HEK293T (cell line): ENCODE results near the gene MLNR.

Source experiments
- ARNT ChIP-seq: fragments of 450-650 bp; IDR thresholded peaks from 2 replicates; pipeline ENCODE4 v1.6.1; 2017; ENCODE audit warnings: mild to moderate bottlenecking
- BHLHE40 ChIP-seq: fragments of 450-650 bp; IDR thresholded peaks from 2 replicates; pipeline ENCODE4 v1.6.1; 2016; ENCODE audit warnings: mild to moderate bottlenecking, moderate library complexity, borderline replicate concordance
- FOXA1 ChIP-seq: fragments of 450-650 bp; IDR thresholded peaks from 2 replicates; pipeline ENCODE4 v1.6.1; 2016; ENCODE audit warnings: mild to moderate bottlenecking
- FOXK2 ChIP-seq: fragments of 450-650 bp; IDR thresholded peaks from 2 replicates; pipeline ENCODE4 v1.6.1; 2016; ENCODE audit warnings: mild to moderate bottlenecking
- FOXM1 ChIP-seq: fragments of 450-650 bp; IDR thresholded peaks from 2 replicates; pipeline ENCODE4 v1.6.1; 2017; ENCODE audit warnings: mild to moderate bottlenecking, borderline replicate concordance
- HDGF ChIP-seq: fragments of 450-650 bp; IDR thresholded peaks from 2 replicates; pipeline ENCODE4 v1.6.1; 2017; ENCODE audit warnings: antibody characterized with exemption, borderline replicate concordance
- L3MBTL2 ChIP-seq: fragments of 450-650 bp; conservative IDR thresholded peaks from 2 replicates; pipeline ENCODE4 v1.6.1; 2016; ENCODE audit warnings: mild to moderate bottlenecking
- LEF1 ChIP-seq: fragments of 450-650 bp; IDR thresholded peaks from 2 replicates; pipeline ENCODE4 v1.6.1; 2017; ENCODE audit warnings: mild to moderate bottlenecking, borderline replicate concordance
- NFRKB ChIP-seq: fragments of 450-650 bp; IDR thresholded peaks from 2 replicates; pipeline ENCODE4 v1.6.1; 2016; ENCODE audit warnings: mild to moderate bottlenecking, moderate library complexity
- SP1 ChIP-seq: fragments of 450-650 bp; IDR thresholded peaks from 2 replicates; pipeline ENCODE4 v1.6.1; 2017
- SUZ12 ChIP-seq: fragments of 450-650 bp; IDR thresholded peaks from 2 replicates; pipeline ENCODE4 v1.6.1; 2016; ENCODE audit warnings: mild to moderate bottlenecking
- TARDBP ChIP-seq: fragments of 450-650 bp; IDR thresholded peaks from 2 replicates; pipeline ENCODE4 v1.6.1; 2016
- ZNF384 ChIP-seq: fragments of 450-650 bp; IDR thresholded peaks from 2 replicates; pipeline ENCODE4 v1.6.1; 2016
- TF ChIP-seq, protein P1 (sequence below): fragments of 450-650 bp; IDR thresholded peaks from 2 replicates; pipeline ENCODE4 v1.6.1; 2016

DNA sequence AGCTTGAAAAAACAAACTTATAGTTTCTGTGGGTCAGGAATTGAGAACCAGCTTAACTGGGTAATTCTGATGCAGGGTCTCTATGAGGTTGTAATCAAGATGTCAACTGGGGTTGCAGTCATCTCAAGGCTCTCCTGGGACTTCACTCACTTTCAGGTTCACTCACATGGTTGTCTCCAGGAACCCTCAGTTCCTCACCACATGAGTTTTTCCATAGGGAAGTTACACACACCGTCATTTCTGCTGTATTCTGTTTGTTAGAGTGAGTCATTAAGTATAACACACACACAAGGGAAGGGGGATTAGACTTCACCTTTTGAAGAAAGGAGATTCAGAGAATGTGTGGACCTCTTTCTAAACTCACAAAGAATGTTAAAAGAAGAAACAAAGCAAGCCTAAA, 34.9 kb upstream of the MLNR start:
- TF ChIP-seq SP1, result no peak
- no peak for TF ChIP-seq BHLHE40
- no peak for TF ChIP-seq ZNF384
- TF ChIP-seq L3MBTL2, result no peak
- TF ChIP-seq LEF1, result no peak
- TF ChIP-seq FOXA1, result no peak
- no peak for TF ChIP-seq FOXM1
- TF ChIP-seq SUZ12, result no peak
- TF ChIP-seq HDGF, result no peak
- no peak for TF ChIP-seq TARDBP
- no peak for TF ChIP-seq FOXK2
- TF ChIP-seq ARNT, result no peak
- TF ChIP-seq, protein P1, sequence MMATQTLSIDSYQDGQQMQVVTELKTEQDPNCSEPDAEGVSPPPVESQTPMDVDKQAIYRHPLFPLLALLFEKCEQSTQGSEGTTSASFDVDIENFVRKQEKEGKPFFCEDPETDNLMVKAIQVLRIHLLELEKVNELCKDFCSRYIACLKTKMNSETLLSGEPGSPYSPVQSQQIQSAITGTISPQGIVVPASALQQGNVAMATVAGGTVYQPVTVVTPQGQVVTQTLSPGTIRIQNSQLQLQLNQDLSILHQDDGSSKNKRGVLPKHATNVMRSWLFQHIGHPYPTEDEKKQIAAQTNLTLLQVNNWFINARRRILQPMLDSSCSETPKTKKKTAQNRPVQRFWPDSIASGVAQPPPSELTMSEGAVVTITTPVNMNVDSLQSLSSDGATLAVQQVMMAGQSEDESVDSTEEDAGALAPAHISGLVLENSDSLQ, result no peak
- no peak for TF ChIP-seq NFRKB
